ENCODE measurements around the gene PIK3C2G.

DNA sequence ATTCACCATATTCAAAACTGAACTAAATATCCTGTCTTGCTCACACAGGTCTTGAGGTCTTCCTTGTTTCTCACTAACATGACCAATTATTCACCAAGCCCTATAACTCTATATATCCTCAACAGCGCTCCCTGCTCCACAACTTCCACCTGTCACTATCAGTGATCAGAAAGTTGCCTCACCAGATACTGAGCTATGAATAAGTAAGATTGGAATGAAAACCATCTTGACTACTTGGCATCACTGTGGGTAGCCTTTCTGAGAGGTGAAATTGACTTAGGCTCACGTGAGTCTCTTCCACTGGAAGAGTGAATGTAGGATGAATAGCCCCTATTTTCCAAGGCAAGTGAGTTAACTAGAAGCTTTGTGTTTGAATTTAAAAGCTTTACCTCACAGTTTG, 167.1 kb downstream of the PIK3C2G start:
- TF ChIP-seq, protein P1, sequence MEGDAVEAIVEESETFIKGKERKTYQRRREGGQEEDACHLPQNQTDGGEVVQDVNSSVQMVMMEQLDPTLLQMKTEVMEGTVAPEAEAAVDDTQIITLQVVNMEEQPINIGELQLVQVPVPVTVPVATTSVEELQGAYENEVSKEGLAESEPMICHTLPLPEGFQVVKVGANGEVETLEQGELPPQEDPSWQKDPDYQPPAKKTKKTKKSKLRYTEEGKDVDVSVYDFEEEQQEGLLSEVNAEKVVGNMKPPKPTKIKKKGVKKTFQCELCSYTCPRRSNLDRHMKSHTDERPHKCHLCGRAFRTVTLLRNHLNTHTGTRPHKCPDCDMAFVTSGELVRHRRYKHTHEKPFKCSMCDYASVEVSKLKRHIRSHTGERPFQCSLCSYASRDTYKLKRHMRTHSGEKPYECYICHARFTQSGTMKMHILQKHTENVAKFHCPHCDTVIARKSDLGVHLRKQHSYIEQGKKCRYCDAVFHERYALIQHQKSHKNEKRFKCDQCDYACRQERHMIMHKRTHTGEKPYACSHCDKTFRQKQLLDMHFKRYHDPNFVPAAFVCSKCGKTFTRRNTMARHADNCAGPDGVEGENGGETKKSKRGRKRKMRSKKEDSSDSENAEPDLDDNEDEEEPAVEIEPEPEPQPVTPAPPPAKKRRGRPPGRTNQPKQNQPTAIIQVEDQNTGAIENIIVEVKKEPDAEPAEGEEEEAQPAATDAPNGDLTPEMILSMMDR (conservative IDR thresholded peaks at IDR 0.05; ENCODE audit: low read depth, low read length) = no peak
- no peak for TF ChIP-seq EZH2 (IDR thresholded peaks at IDR 0.05; ENCODE audit: borderline replicate concordance, low read depth, low read length, poor library complexity, severe bottlenecking)

Data from A673 (cell line).